K562 (cell line): Measurements from ENCODE around the gene CYRIA. TPM values are rescaled to one million over a fixed set of nuclear protein-coding genes. Genes with fewer than 3 reads are reported as not detected.

ENCODE experiments used
- ATAC-seq: fragments of 200-7000 bp; cut with Tn5 transposase; 3 replicates; pipeline ENCODE4 v1.9.1; 2020; ENCODE audit warnings: moderate library complexity
- BruUV-seq: library from RNA; stranded (reverse); fragments of 400-500 nt; replicated peaks from 2 replicates; lab custom pipeline; 2021; lab: Mats Ljungman, UMichigan
- CTCF ChIA-PET: fragments of 300-600 bp; formaldehyde crosslinking; extraction: SDS; loops from one replicate; lab custom pipeline; 2021; ENCODE audit warnings: low intra/inter-chr PET ratio; lab: Yijun Ruan, JAX
- POLR2A ChIA-PET: fragments of 300-600, 350-650 bp; sonication (Branson Sonifier 250); formaldehyde crosslinking; extraction: SDS; loops from one replicate; lab custom pipeline; 2021; ENCODE audit warnings: antibody characterized with exemption, inconsistent platforms; lab: Yijun Ruan, JAX
- DNase-seq, 4 experiments: peaks; one replicate each; pipeline versions ENCODE4 v3.0.0 to v3.0.0-alpha.2; 2011 to 2018; ENCODE audit warnings: low spot score in 3 of 4, mixed read lengths in 3 of 4; ENCODE audit errors: extremely low read depth in 1 of 4
- FAIRE-seq: peaks from 2 replicates; lab custom pipeline; 2011; peaks lifted over from hg19 to GRCh38; lab: Jason Lieb, UNC
- H2AFZ ChIP-seq: 2 replicates; pipeline ENCODE4 v1.6.0; 2011; ENCODE audit warnings: low read depth, low read length, control low read depth, inconsistent platforms
- H3K27ac ChIP-seq: fragments of 200-600 bp; 3 replicates; pipeline ENCODE4 v1.8.0; 2011; ENCODE audit warnings: low read depth, mild to moderate bottlenecking, control low read depth, inconsistent platforms, low read length, moderate library complexity, mixed read lengths; ENCODE audit errors: extremely low read depth
- H3K27me3 ChIP-seq, 2 experiments: fragments of 300-600 bp in 1 of 2; 2 replicates in 1 of 2; 3 replicates in 1 of 2; pipeline versions ENCODE4 v1.6.0 to v1.8.0; 2011; ENCODE audit warnings: inconsistent platforms in 2 of 2, low read length in 2 of 2, mild to moderate bottlenecking in 1 of 2, mixed read lengths in 1 of 2, moderate library complexity in 1 of 2; ENCODE audit not compliant: control insufficient read depth in 2 of 2, insufficient read depth in 2 of 2
- H3K36me3 ChIP-seq: fragments of 300-600 bp; 3 replicates; pipeline ENCODE4 v1.8.0; 2011; ENCODE audit warnings: mild to moderate bottlenecking, low read length, inconsistent platforms; ENCODE audit not compliant: control insufficient read depth, insufficient read depth
- H3K4me1 ChIP-seq, 2 experiments: fragments of 200-600 bp in 1 of 2; replicated peaks in 1 of 2; 2 replicates in 1 of 2; 3 replicates in 1 of 2; pipeline versions ENCODE4 v1.5.1 to v1.8.0; 2011; ENCODE audit warnings: inconsistent platforms in 2 of 2, low read length in 2 of 2, mild to moderate bottlenecking in 1 of 2, mixed read lengths in 1 of 2, moderate library complexity in 1 of 2; ENCODE audit not compliant: control insufficient read depth in 2 of 2, insufficient read depth in 2 of 2
- H3K4me2 ChIP-seq: 2 replicates; pipeline ENCODE4 v1.6.1; 2011; ENCODE audit warnings: low read length, control low read depth, inconsistent platforms, mixed read lengths; ENCODE audit not compliant: insufficient read depth
- H3K4me3 ChIP-seq: fragments of 200-600 bp; sonication (generic), shearing (Covaris generic); 2 replicates; pipeline ENCODE4 v1.5.1; 2016; ENCODE audit warnings: control low read depth, inconsistent platforms
- H3K79me2 ChIP-seq: fragments of 200-600 bp; 3 replicates; pipeline ENCODE4 v1.8.0; 2011; ENCODE audit warnings: low read length, inconsistent platforms; ENCODE audit not compliant: control insufficient read depth, insufficient read depth
- H3K9ac ChIP-seq, 2 experiments: 2 replicates each; pipeline versions ENCODE4 v1.6.0 to v1.6.1; 2011; ENCODE audit warnings: low read depth in 2 of 2, low read length in 2 of 2, control low read depth in 1 of 2, inconsistent platforms in 1 of 2, mild to moderate bottlenecking in 1 of 2, mixed read lengths in 1 of 2; ENCODE audit not compliant: insufficient read depth in 1 of 2
- H3K9me1 ChIP-seq: one replicate; pipeline ENCODE4 v1.6.0; 2011; ENCODE audit warnings: inconsistent platforms, mild to moderate bottlenecking, low read length, moderate library complexity; ENCODE audit not compliant: control insufficient read depth, insufficient read depth
- H3K9me3 ChIP-seq: replicated peaks from 2 replicates; pipeline ENCODE4 v1.5.1; 2011; ENCODE audit warnings: low read depth, low read length, inconsistent platforms; ENCODE audit not compliant: control insufficient read depth, insufficient read depth
- H4K20me1 ChIP-seq: replicated peaks from 2 replicates; pipeline ENCODE4 v1.6.1; 2011; ENCODE audit warnings: low read length, inconsistent platforms, mixed read lengths; ENCODE audit not compliant: control insufficient read depth, insufficient read depth
- ATF2 ChIP-seq: sonication (generic); formaldehyde crosslinking; IDR thresholded peaks from 2 replicates; pipeline ENCODE4 v1.8.1; 2022; ENCODE audit warnings: missing genetic modification reagents
- HNRNPK ChIP-seq: fragments of 200-400 bp; formaldehyde crosslinking; IDR thresholded peaks from one replicate; pipeline ENCODE4 v1.6.1; 2018; ENCODE audit warnings: mild to moderate bottlenecking, low read depth, low read length; ENCODE audit not compliant: poor library complexity, severe bottlenecking
- POLR2G ChIP-seq: fragments of 200-400 bp; formaldehyde crosslinking; IDR thresholded peaks from 2 replicates; pipeline ENCODE4 v1.6.1; 2017; ENCODE audit warnings: low read depth, mild to moderate bottlenecking, antibody characterized with exemption, low read length, moderate library complexity
- RBBP5 ChIP-seq: fragments of 200-600 bp; sonication (generic); IDR thresholded peaks from 2 replicates; pipeline ENCODE4 v1.6.1; 2012; ENCODE audit warnings: borderline replicate concordance, mild to moderate bottlenecking, low read length, control low read depth, inconsistent platforms; ENCODE audit not compliant: insufficient read depth, poor library complexity, severe bottlenecking
- ZNF184 ChIP-seq: sonication (generic); formaldehyde crosslinking; IDR thresholded peaks from 2 replicates; pipeline ENCODE4 v1.5.0; 2020; ENCODE audit warnings: missing genetic modification reagents
- ZNF398 ChIP-seq: fragments of 250-450 bp; sonication (Bioruptor Pico); IDR thresholded peaks from 2 replicates; pipeline ENCODE4 v1.8.0; 2021; ENCODE audit warnings: moderate library complexity, mild to moderate bottlenecking, inconsistent platforms
- ZNF436 ChIP-seq: fragments of 250-450, 450-650 bp; sonication (Bioruptor Pico); formaldehyde crosslinking; IDR thresholded peaks from 2 replicates; pipeline ENCODE4 v1.7.0; 2020; ENCODE audit warnings: mild to moderate bottlenecking
- WGBS: fragments of 100-300 bp; shearing (Covaris generic); methylation state at CpG from one replicate; pipeline ENCODE4 v1.1.6; 2016; ENCODE audit warnings: low coverage, mixed read lengths; ENCODE audit not compliant: insufficient coverage; ENCODE audit errors: missing lambda C conversion rate; 5-methylcytosine and 5-hydroxymethylcytosine counted together
- in situ Hi-C: fragments of 300-500 bp; cut with MboI; formaldehyde crosslinking; loops from 4 replicates; pipeline ENCODE4 v1.15.0; 2018; ENCODE audit warnings: inconsistent platforms, mixed read lengths
- intact Hi-C: fragments of 100-400 bp; cut with micrococcal nuclease; formaldehyde crosslinking; loops from 2 replicates; pipeline ENCODE4 v1.14.2; 2022
- polyA plus RNA-seq, 8 experiments: library from polyadenylated mRNA; depleted of rRNA in 4 of 8; stranded (reverse) in 5 of 8; unstranded in 3 of 8; fragments of >200 nt; fragmentation: Nextera tagmentation in 2 of 8; fragmentation: Illumina TruSeq in 1 of 8; extraction: Ambion mirVana in 2 of 8; extraction: Trizol in 1 of 8; gene quantifications; 2 replicates each; pipeline versions ENCODE4 v1.2.1 to v1.2.3, GENCODE V29; 2011 to 2014; ENCODE audit warnings: inconsistent platforms in 1 of 8, missing spikeins in 1 of 8
- total RNA-seq, 7 experiments: library from RNA; depleted of rRNA in 6 of 7; stranded (reverse); fragments of >200 nt in 6 of 7; fragmentation: Illumina TruSeq in 2 of 7; extraction: Trizol in 2 of 7; gene quantifications; 2 replicates each; pipeline versions ENCODE4 v1.2.1 to v1.2.3, GENCODE V29; 2011 to 2021; ENCODE audit warnings: low replicate concordance in 1 of 7

The CYRIA gene
- total and polyA plus RNA-seq, 9 of the 15 experiments (the other 6 are each of a cell fraction or from before 2014, with no cell fraction given) = 0.84 to 5.6 (median 3.0) TPM

DNA sequence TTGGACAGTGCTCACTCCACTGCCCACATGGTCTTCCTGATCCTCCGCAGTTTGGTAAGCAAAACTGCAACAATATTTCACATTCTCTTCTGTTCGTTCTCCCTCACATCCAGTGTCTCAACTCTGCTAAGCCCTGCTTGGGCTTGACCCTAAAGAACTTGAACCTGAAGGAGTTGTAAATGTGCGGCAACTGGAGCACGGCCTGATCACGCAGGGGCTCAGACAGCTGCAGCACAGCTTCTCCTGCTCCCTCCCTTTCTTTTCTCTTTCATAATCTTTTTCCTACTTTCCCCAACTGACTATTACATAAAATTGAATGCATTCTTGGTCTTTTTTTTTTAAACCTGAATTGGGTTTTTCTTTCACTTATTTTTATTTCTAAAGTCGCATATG, 10.2 kb downstream of the CYRIA start:
- intact Hi-C loops = no loop called here

More for the DNA sequence above, 10.2 kb downstream of the CYRIA start:
- Histone ChIP-seq H2AFZ (no peak overlapping the region), H3K4me3 (no peak overlapping the region), H3K4me1 (peaks cover 3 to 17% of the 10 kb centered on the region in 2 experiments; a peak in 4 of 5 replicates), H3K27ac (no peak overlapping the region), H3K9me1 (no peaks in the 10 kb centered on the region), H3K79me2 (no peaks in the 10 kb centered on the region), H3K9ac (no peak overlapping the region), H4K20me1 (no peaks in the 10 kb centered on the region), H3K9me3 (no peaks in the 10 kb centered on the region), H3K27me3 (no peaks in the 10 kb centered on the region), H3K4me2 (no peak overlapping the region), H3K36me3 (no peaks in the 10 kb centered on the region)
- in situ Hi-C loops = no loop called here
- no peak for DNase-seq
- BruUV-seq = no TSS peak
- ATAC-seq = no peak
- ChIA-PET CTCF (no interaction called here), POLR2A (interaction anchor here (3.9 kb wide), 1 partner anchor 10 kb away, joined by 15 read pairs; no protein-coding TSS in a partner anchor)
- no peak for FAIRE-seq
- 74% methylated on average over 6 of the region's 6 CpGs for WGBS
- TF ChIP-seq ZNF436 (no peak), ZNF184 (CRISPR knock-in tag) (no peak), ATF2 (no peak), HNRNPK (no peak), POLR2G (no peak), ZNF398 (CRISPR knock-in tag) (no peak), RBBP5 (no peak)
